Loucy (cell line): ENCODE measurements around the gene CPVL.

Experiments used
- H2AFZ ChIP-seq: fragments of 200-600 bp; sonication (generic); 2 replicates; pipeline ENCODE4 v1.6.0; 2016; ENCODE audit warnings: antibody characterized with exemption, mild to moderate bottlenecking, low read length, moderate library complexity
- H3F3A ChIP-seq: fragments of 200-600 bp; 2 replicates; pipeline ENCODE4 v1.6.0; 2016; ENCODE audit warnings: antibody characterized with exemption, low read depth, mild to moderate bottlenecking
- H3K27me3 ChIP-seq: fragments of 200-600 bp; sonication (generic); 2 replicates; pipeline ENCODE4 v1.6.1; 2014; ENCODE audit warnings: low read length, mild to moderate bottlenecking; ENCODE audit not compliant: insufficient read depth, poor library complexity, severe bottlenecking
- H3K36me3 ChIP-seq: fragments of 200-600 bp; sonication (generic); 2 replicates; pipeline ENCODE4 v1.6.1; 2016; ENCODE audit warnings: low read length; ENCODE audit not compliant: insufficient read depth
- H3K4me1 ChIP-seq: fragments of 200-600 bp; sonication (generic); 2 replicates; pipeline ENCODE4 v1.5.1; 2014; ENCODE audit warnings: low read length, mild to moderate bottlenecking; ENCODE audit not compliant: insufficient read depth, poor library complexity, severe bottlenecking
- H3K4me2 ChIP-seq: fragments of 200-600 bp; sonication (generic); 2 replicates; pipeline ENCODE4 v1.6.0; 2014; ENCODE audit warnings: antibody characterized with exemption, low read length, low read depth, mild to moderate bottlenecking; ENCODE audit not compliant: poor library complexity, severe bottlenecking
- H3K4me3 ChIP-seq: fragments of 200-600 bp; sonication (generic); 2 replicates; pipeline ENCODE4 v1.5.1; 2014; ENCODE audit warnings: low read length, mild to moderate bottlenecking, mixed read lengths; ENCODE audit not compliant: poor library complexity, severe bottlenecking
- H3K79me2 ChIP-seq: fragments of 200-600 bp; sonication (generic); 2 replicates; pipeline ENCODE4 v1.6.1; 2014; ENCODE audit warnings: low read length; ENCODE audit not compliant: insufficient read depth
- H3K9ac ChIP-seq: fragments of 200-600 bp; sonication (generic); 2 replicates; pipeline ENCODE4 v1.6.0; 2014; ENCODE audit warnings: mild to moderate bottlenecking, low read depth, low read length, moderate library complexity; ENCODE audit not compliant: poor library complexity, severe bottlenecking
- H3K9me2 ChIP-seq: fragments of 200-600 bp; sonication (generic); replicated peaks from 2 replicates; pipeline ENCODE4 v1.6.1; 2016; ENCODE audit warnings: low read depth, low read length, mixed read lengths
- H3K9me3 ChIP-seq: fragments of 200-600 bp; sonication (generic); 2 replicates; pipeline ENCODE4 v1.6.1; 2014; ENCODE audit warnings: mild to moderate bottlenecking, antibody characterized with exemption, low read length, low read depth; ENCODE audit not compliant: insufficient read depth
- H4K20me1 ChIP-seq: fragments of 200-600 bp; sonication (generic); 2 replicates; pipeline ENCODE4 v1.6.0; 2014; ENCODE audit warnings: antibody characterized with exemption, low read length, mild to moderate bottlenecking; ENCODE audit not compliant: insufficient read depth, poor library complexity, severe bottlenecking
- CTCF ChIP-seq: fragments of 200-600 bp; sonication (generic); conservative IDR thresholded peaks from 2 replicates; pipeline ENCODE4 v1.5.1; 2014; ENCODE audit warnings: mild to moderate bottlenecking, antibody characterized with exemption, low read length
- EZH2phosphoT487 ChIP-seq: fragments of 200-600 bp; IDR thresholded peaks from 2 replicates; pipeline ENCODE4 v1.6.1; 2018; ENCODE audit warnings: antibody characterized with exemption, mild to moderate bottlenecking, moderate library complexity, borderline replicate concordance

CPVL gene

GRCh38 chr7:29091715-29092114, 54.6 kb downstream of the CPVL start:
- H3F3A ChIP-seq: no peaks in the 10 kb centered on the region
- TF ChIP-seq CTCF: no peak
- TF ChIP-seq EZH2phosphoT487: no peak
- no peaks in the 10 kb centered on the region for H3K9me3 ChIP-seq
- H3K79me2 ChIP-seq: no peaks in the 10 kb centered on the region
- peak overlapping the region; percentile 72 for H2AFZ ChIP-seq
- no peaks in the 10 kb centered on the region for H3K9me2 ChIP-seq
- H3K9ac ChIP-seq: peak overlapping the region; percentile 9
- peak overlapping the region; percentile 53 for H3K4me2 ChIP-seq
- H4K20me1 ChIP-seq: no peaks in the 10 kb centered on the region
- H3K4me3 ChIP-seq: peak overlapping the region; percentile 41
- H3K36me3 ChIP-seq: no peaks in the 10 kb centered on the region
- no peaks in the 10 kb centered on the region for H3K27me3 ChIP-seq
- H3K4me1 ChIP-seq: peaks cover 19% of the 10 kb centered on the region

- Histone ChIP-seq H3K9ac (peak overlapping the region; percentile 9), H3K9me3 (no peaks in the 10 kb centered on the region), H3K36me3 (no peaks in the 10 kb centered on the region), H3K4me3 (peak overlapping the region; percentile 41), H2AFZ (peak overlapping the region; percentile 72), H4K20me1 (no peaks in the 10 kb centered on the region), H3K9me2 (no peaks in the 10 kb centered on the region), H3K4me2 (peak overlapping the region; percentile 53), H3F3A (no peaks in the 10 kb centered on the region), H3K27me3 (no peaks in the 10 kb centered on the region), H3K4me1 (peaks cover 23% of the 10 kb centered on the region), H3K79me2 (no peaks in the 10 kb centered on the region)
- TF ChIP-seq EZH2phosphoT487 (no peak), CTCF (no peak)
Observed at GRCh38 chr7:29090836-29091601, 55.3 kb downstream of the CPVL start.

- peaks cover 23% of the 10 kb centered on the region for H3K4me1 ChIP-seq
- H3K9me3 ChIP-seq: no peaks in the 10 kb centered on the region
- H3K36me3 ChIP-seq: no peaks in the 10 kb centered on the region
- no peaks in the 10 kb centered on the region for H3K79me2 ChIP-seq
- H3K4me3 ChIP-seq: peak overlapping the region; percentile 41
- H3K27me3 ChIP-seq: no peaks in the 10 kb centered on the region
- no peaks in the 10 kb centered on the region for H3K9me2 ChIP-seq
- no peak overlapping the region for H2AFZ ChIP-seq
- no peaks in the 10 kb centered on the region for H4K20me1 ChIP-seq
- H3K4me2 ChIP-seq: peak overlapping the region; percentile 53
- TF ChIP-seq EZH2phosphoT487 (no peak), CTCF (no peak)
- no peak overlapping the region for H3K9ac ChIP-seq
- no peaks in the 10 kb centered on the region for H3F3A ChIP-seq
Observed at GRCh38 chr7:29090151-29090805, 56.1 kb downstream of the CPVL start.
